GM19324 (cell line): ENCODE measurements around the gene TP53AIP1.

Experiments
- ATAC-seq: cut with Tn5 transposase; IDR thresholded peaks from one replicate; pipeline ENCODE4 v1.9.1; 2021; ENCODE audit warnings: mild to moderate bottlenecking, moderate library complexity; ENCODE audit not compliant: unreplicated experiment, low FRiP score

The TP53AIP1 gene

DNA sequence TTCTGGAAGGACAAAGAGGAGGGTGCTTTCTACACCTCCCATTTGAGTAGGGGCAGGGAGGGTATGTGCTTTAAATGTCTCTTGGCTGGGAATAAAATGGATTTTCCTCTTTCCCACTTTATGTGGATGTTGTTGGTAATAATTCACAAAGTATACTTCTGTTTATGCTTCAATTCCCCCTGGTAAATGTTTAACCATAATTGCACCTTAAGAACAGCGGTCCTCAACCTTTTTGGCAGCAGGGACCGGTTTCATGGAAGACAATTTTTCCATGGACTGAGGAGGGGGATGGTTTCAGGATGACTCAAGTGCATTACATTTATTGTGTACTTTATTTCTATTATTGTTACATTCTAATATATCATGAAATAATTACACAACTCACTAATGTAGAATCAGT, 4.0 kb upstream of the TP53AIP1 start:
- no peak for ATAC-seq

DNA sequence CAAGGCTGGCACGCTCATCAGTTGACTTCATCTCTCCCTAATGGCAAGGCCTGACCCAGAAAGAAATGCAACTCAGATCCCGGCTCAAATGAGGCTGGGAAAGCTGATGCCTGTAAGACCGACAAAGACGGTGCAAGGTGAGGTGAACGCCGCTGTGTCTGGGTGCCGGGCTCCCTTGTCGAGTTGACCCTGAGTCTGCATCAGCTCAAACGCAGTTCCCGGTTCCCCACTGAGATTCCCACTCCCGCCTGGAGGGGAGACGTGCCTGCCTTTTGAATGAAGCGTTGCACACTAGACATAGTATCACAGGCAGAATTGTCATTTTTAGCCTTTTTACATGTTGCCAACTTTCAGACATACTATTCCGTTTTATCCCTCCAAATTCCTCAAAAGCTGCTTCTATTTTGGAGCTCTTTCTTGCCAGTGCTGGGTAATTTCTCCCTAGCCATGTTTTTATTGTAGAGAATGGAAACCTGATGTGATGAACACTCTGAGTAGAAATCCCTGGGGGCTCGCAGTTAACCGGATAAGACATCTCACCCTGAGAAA, 831 bp upstream of the TP53AIP1 start:
- ATAC-seq, result no peak

DNA sequence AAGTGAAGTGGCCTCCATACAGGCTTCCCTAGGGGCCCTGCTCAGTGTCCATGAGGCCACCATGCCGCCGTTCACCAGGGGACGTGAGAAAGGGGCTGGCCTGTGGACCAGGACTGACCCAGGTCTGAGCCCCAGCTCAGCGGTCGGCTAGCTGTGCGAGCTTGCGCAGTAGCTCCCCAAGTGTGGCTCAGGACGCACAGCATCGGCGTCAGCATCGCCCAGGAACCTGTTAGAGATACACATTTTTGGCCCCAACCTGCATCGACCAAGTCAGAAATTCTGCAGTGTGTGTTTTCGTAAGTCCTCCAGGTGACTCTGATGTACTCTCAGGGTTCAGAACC, 429 bp downstream of the TP53AIP1 start:
- ATAC-seq, result no peak

DNA sequence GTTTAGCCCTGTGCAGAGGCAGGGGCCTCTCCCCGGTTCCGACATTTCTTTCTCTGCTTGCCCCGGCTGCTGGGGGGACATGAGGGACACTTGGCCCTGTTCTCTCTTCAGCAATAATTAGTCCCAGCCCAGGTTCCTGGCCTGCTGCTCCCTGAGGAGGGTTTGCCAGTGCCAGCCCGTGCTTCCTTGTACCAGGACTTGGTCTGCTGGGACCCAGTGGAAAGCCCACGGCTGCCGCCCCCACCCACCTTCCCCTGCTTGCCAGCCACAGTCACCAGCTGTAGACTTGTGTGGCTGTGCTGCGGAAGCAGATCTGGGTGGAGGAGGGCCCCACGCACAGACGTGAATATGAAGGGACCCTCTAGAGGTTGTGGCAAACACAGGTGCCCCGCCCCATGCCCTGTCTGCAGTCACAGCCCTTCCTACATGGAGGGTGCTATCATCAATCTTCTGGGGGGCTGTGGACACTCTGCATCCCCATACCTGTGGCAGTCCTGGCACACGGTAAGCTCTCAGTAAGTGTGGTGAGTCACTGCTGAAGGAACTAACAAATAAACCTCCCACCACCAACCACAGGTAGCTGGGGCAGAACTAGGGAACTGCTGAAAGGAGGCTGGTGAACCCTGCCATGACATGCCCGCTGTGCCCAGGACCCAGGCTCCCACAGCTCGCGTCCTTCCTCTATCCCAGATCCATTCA, 949 bp downstream of the TP53AIP1 start:
- no peak for ATAC-seq

DNA sequence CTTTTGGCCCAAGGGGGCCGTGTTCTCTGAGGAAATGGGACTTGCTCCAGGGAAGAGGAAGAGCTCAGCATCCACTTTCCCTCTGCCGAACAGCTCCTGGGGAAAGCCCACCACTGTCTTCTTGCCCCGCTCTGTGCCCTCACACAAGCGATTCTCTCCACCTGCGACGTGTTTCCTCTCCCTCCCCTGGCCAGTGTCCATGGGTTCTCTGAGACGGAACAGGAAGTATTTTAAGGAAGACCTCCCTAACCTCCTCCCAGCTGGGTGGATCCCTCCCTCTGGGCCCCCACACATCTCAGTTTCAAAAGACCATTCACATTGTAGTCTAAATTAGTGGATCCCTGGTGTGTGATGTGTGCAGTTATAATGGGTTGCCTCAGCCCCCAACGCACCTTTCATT, 1.6 kb downstream of the TP53AIP1 start:
- ATAC-seq, result no peak

DNA sequence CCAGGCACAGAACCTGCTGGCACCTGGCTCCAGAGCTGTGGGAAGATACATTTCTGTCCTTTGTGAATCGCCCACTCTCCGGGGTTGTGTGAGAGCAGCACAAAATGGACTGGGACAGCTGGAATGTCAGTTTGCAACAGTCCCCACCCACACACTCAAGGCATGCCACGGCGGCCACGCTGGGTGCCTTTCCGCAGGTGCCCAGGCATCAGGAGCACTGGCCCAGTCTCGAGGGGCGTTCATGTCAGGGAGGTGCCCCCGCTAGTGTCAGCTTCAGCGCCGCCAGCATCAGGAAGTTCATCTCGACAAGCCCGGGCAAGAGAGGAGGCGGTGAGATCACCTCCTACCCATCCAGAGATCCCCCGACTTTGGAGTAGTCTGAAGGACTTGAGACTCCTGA, 2.1 kb downstream of the TP53AIP1 start:
- ATAC-seq, result no peak

DNA sequence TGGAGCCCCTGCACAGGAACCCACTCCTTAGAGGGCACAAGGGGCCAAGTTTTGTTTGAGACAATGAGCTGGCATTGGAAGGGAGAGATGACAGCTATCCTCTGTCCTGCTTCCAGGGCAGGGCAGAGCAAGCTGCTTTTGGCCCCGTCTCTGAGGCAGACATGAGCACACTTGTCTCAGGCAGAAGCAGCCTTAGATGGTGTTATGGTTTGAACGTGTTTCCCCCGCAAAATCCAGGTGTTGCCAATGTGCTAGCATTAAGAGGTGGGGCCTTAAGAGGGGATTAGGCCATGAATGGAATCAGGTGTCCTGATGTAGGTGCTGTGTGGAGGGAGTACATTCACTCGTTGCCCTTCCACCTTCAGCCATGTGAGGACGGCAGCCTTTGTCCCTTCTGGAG, 2.5 kb downstream of the TP53AIP1 start:
- no peak for ATAC-seq

GRCh38 chr11:128939591-128939990, 3.1 kb downstream of the TP53AIP1 start:
- ATAC-seq, result no peak

GRCh38 chr11:128938156-128938885, 4.3 kb downstream of the TP53AIP1 start:
- ATAC-seq, result no peak

DNA sequence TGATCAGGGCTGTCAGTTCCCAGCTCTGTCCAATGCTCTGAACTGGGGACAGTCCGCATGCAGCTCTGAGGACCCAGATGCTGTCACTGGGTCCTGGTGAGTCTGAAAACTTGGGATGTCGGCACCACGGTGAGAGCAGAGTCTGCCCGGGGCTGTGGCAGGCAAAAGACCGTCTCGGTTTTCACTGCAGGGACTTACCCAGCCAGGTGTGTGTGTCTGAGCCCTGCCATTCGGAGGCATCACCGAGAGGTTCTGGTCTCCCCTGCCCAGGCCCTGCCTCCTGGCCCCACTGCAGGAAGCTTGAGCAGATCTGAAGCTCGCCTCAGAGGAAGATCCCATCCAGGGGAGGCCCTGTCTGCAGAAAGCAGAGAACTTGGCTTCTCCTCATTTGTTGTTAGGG, 5.2 kb downstream of the TP53AIP1 start:
- ATAC-seq, result no peak

DNA sequence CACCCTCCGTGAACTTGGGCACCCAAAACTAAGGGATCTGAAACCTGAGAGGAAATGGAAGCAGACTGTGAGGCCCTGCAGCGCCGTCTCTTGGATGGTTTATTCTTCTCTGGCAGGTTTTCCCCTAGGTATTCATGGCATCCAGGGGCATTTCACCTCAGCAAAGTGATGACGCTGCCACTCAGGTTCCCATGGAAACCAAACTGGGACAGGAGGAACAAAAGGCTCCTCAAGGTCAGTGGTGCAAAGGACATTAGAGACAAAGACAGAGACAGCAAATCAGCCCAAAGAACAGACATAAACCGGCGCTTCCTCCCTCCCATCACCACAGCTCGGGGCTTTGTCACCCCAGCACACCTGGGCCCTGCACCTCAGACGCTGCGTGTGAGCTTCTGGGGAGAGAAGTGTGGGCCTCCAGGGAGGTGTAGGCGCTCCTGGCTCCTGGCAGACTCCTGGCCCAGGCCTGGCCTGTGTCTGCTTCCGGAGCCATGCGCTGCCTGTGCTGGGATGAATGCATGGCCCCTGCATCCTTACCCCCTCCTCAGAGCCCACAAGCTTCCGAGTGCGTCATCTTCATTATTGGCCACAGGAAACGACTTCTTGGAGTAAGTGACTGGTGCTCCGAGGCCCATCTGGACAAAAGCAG, 5.9 kb downstream of the TP53AIP1 start:
- ATAC-seq, result no peak

GRCh38 chr11:128934926-128935325, 7.7 kb downstream of the TP53AIP1 start:
- ATAC-seq, result no peak

DNA sequence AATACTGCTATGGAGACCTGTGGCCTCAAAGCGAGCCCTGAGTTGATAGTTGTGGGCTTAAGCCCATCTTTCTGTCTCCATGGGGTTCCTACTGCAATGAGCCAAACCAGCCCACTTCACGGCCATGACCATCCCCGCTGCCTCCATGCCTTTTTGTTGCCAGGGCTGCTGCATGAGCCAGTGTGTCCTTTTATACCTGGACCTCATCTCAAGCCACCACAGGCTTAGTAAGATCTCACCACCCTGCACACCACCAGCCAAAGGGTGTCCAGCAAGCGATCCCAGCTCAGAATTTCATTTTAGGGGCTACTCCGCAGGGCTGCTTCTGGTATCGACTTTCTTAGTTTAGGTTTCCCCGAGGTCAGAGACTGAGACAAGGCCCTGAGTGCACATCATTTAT, 8.3 kb downstream of the TP53AIP1 start:
- ATAC-seq, result no peak

- no peak for ATAC-seq
Observed at GRCh38 chr11:128933481-128934178, 9.0 kb downstream of the TP53AIP1 start.

DNA sequence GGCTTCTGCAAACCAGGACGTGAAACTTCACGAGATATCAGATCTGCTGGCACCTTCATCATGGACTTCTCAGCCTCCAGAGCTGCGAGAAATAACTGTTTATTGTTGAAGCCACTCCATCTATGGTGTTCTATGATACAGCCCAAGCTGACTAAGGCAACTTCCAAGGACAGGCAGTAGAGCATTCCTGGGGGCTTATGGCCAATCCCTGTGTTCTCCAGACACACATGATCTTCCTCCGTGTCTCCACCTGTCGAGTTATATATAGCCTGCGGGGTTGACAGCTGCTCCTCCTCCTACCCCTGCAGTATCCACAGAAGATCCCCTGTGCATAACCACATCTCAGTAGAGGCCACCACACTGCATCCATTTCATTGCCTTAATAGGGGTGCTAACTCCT, 11.0 kb downstream of the TP53AIP1 start:
- no peak for ATAC-seq

- ATAC-seq, result no peak
Observed at GRCh38 chr11:128931066-128931465, 11.6 kb downstream of the TP53AIP1 start.

DNA sequence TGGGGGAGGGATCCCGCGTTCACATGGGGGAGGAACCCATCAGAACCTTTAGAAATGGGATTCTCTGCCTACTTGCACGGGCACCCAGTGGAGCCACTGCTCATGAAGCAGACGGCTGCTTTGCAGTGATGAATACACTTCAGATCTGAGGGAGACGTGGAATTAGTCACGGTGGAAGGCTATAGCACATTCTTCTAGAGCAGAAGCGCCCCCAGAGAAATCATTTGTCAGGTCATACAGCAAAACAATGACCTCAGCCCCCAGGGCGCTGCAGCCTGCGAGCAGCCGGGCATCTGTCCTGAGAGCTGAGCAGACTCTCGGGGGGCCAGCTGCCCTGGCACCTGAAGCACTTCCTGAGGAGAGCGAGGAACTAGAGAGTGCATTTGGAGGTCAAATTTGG, 12.7 kb downstream of the TP53AIP1 start:
- ATAC-seq, result no peak

DNA sequence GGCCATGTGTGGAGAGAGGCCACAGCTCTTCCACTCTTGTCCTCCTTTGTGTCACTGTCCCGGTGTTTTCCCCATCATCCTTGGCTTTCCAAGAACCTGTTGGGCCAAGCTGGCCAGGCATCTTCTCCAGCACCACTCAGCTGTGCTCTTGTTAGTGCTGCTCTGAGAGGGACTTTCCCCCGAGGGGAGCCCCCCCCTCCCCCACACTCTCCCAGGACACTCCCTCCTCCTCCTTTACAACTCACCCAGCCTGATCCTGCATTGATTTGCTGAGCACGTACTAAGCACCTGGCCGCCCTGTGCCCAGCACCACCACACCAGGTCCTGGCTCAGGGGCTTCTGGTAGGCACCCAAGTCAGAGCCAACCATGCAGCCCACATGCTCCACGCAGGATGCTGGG, 13.2 kb downstream of the TP53AIP1 start:
- ATAC-seq, result no peak

DNA sequence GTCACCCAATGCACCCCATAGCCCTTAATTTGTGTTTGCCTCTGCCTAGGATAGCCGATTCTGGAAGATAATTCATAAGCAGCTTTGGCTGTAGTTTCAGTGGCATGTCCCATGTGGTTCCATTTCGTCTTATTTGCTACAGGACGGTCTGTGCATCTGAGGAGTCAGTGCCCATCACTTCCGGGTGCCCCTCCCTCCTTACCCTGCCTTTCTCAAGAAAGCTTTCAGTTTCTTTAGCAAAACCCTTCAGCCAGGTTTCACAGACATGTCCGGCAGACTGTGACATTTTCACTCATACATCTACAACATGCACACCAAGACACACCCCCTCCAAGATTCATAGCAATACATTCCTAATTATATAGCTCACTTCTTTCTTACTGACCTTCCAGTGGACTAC, 14.3 kb downstream of the TP53AIP1 start:
- ATAC-seq, result peak; percentile 96

DNA sequence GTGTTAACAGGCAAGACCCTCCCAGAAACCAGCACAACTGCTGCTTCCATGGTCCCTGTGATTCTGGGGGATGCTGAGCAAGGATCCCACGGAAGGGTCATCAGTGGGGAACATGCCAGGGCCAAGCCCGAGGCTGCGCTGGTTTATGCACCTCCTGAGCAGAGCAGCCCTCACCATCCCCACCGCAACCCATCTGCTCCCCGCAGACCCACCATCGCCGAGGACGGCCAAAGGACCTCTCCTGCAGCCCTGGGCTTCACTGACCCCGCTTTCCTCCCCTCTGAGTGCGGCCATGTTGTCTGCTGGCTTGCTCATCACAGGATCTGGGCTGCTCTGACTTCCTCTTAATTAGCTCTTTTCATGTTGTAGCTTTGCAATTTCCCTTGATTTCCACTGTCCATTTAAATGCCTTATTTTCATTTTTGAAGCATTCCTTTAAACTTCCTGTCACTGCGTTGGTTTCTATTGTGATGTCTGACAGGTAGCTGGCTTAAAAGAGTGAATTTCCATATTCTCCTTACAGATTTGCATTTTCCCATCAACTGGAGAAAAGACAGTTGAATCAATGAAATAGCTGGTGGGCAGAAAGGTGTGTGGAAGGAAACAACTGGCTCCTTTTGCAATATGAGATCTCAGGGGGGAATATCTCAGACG, 14.9 kb downstream of the TP53AIP1 start:
- no peak for ATAC-seq

- ATAC-seq, result no peak
Observed at GRCh38 chr11:128927108-128927461, 15.6 kb downstream of the TP53AIP1 start.
